Measurements from ENCODE around the gene MARVELD2.
"Not testable (repeated sequence)": the region's sequence is repeated elsewhere in the genome, so short reads cannot be mapped to it uniquely, and the experiment has no call there.

Gene MARVELD2

GRCh38 chr5:69451941-69452647 is 37.2 kb downstream of the MARVELD2 start:
- H2AK5ac ChIP-seq (ENCODE audit: low read length): no peak overlapping the region
- no peak overlapping the region for H3K18ac ChIP-seq (ENCODE audit: low read length)
- H3K79me1 ChIP-seq (ENCODE audit: low read length): no peaks in the 10 kb centered on the region
- no CpG with 5 or more reads among the region's 4 CpGs for WGBS (ENCODE audit: extremely low coverage, insufficient coverage, low lambda C conversion rate)
- H2BK120ac ChIP-seq (ENCODE audit: low read depth, low read length): no peak overlapping the region
- no peaks in the 10 kb centered on the region for H3K4me1 ChIP-seq (ENCODE audit: control insufficient read depth, low read depth, low read length)
- H3K9ac ChIP-seq (ENCODE audit: low read length): no peak overlapping the region
- H4K8ac ChIP-seq (ENCODE audit: low read depth, low read length): no peak overlapping the region
- no peak for DNase-seq
- no peak overlapping the region for H3K27ac ChIP-seq (ENCODE audit: low read depth, low read length)
- H3K4me2 ChIP-seq (ENCODE audit: low read length): no peak overlapping the region
- H3K27me3 ChIP-seq (ENCODE audit: insufficient read depth, low read length, poor library complexity): no peaks in the 10 kb centered on the region
- H3K4me3 ChIP-seq (ENCODE audit: low read length): no peak overlapping the region
- no peak overlapping the region for H4K5ac ChIP-seq (ENCODE audit: low read length)
- H2BK15ac ChIP-seq (replicated peaks; ENCODE audit: low read depth): no peak overlapping the region
- no peak overlapping the region for H3K56ac ChIP-seq (ENCODE audit: low read length)
- H3K36me3 ChIP-seq (ENCODE audit: control insufficient read depth, insufficient read depth, low read length): no peaks in the 10 kb centered on the region
- H3K23ac ChIP-seq (ENCODE audit: low read length): no peak overlapping the region
- H3K4ac ChIP-seq (ENCODE audit: low read depth, low read length): no peak overlapping the region
- no peaks in the 10 kb centered on the region for H3K79me2 ChIP-seq (ENCODE audit: control insufficient read depth, insufficient read depth, low read length)
- H2BK5ac ChIP-seq (ENCODE audit: low read length): no peak overlapping the region

- not testable (repeated sequence) for H4K5ac ChIP-seq (ENCODE audit: low read length); H2BK15ac ChIP-seq (replicated peaks; ENCODE audit: low read depth); H3K9ac ChIP-seq (ENCODE audit: low read length); H3K36me3 ChIP-seq (ENCODE audit: control insufficient read depth, insufficient read depth, low read length); H3K79me1 ChIP-seq (ENCODE audit: low read length); H3K4ac ChIP-seq (ENCODE audit: low read depth, low read length); H3K27ac ChIP-seq (ENCODE audit: low read depth, low read length); H2BK5ac ChIP-seq (ENCODE audit: low read length); H3K4me3 ChIP-seq (ENCODE audit: low read length); DNase-seq; H3K56ac ChIP-seq (ENCODE audit: low read length); H3K27me3 ChIP-seq (ENCODE audit: insufficient read depth, low read length, poor library complexity); H3K4me2 ChIP-seq (ENCODE audit: low read length); H2AK5ac ChIP-seq (ENCODE audit: low read length); H4K8ac ChIP-seq (ENCODE audit: low read depth, low read length); H3K18ac ChIP-seq (ENCODE audit: low read length); H3K4me1 ChIP-seq (ENCODE audit: control insufficient read depth, low read depth, low read length); H2BK120ac ChIP-seq (ENCODE audit: low read depth, low read length); H3K23ac ChIP-seq (ENCODE audit: low read length); H3K79me2 ChIP-seq (ENCODE audit: control insufficient read depth, insufficient read depth, low read length)
- no CpG with 5 or more reads among the region's 3 CpGs for WGBS (ENCODE audit: extremely low coverage, insufficient coverage, low lambda C conversion rate)
Observed at GRCh38 chr5:69453487-69453886, 38.6 kb downstream of the MARVELD2 start.

- Histone ChIP-seq H3K4me1 (ENCODE audit: control insufficient read depth, low read depth, low read length) (no peaks in the 10 kb centered on the region), H3K79me1 (ENCODE audit: low read length) (no peaks in the 10 kb centered on the region), H3K4me3 (ENCODE audit: low read length) (no peak overlapping the region), H3K27ac (ENCODE audit: low read depth, low read length) (no peak overlapping the region), H3K4ac (ENCODE audit: low read depth, low read length) (no peak overlapping the region), H3K27me3 (ENCODE audit: insufficient read depth, low read length, poor library complexity) (no peaks in the 10 kb centered on the region), H3K23ac (ENCODE audit: low read length) (no peak overlapping the region), H2BK15ac (replicated peaks; ENCODE audit: low read depth) (no peak overlapping the region), H3K79me2 (ENCODE audit: control insufficient read depth, insufficient read depth, low read length) (no peaks in the 10 kb centered on the region), H4K5ac (ENCODE audit: low read length) (no peak overlapping the region), H2BK120ac (ENCODE audit: low read depth, low read length) (no peak overlapping the region), H3K18ac (ENCODE audit: low read length) (no peak overlapping the region), H3K36me3 (ENCODE audit: control insufficient read depth, insufficient read depth, low read length) (no peaks in the 10 kb centered on the region), H4K8ac (ENCODE audit: low read depth, low read length) (no peak overlapping the region), H3K4me2 (ENCODE audit: low read length) (no peak overlapping the region), H2BK5ac (ENCODE audit: low read length) (no peak overlapping the region), H2AK5ac (ENCODE audit: low read length) (no peak overlapping the region), H3K9ac (ENCODE audit: low read length) (no peak overlapping the region), H3K56ac (ENCODE audit: low read length) (no peak overlapping the region)
- no CpG with 5 or more reads among the region's 8 CpGs for WGBS (ENCODE audit: extremely low coverage, insufficient coverage, low lambda C conversion rate)
- DNase-seq: no peak
Observed at GRCh38 chr5:69454460-69455249, 39.7 kb downstream of the MARVELD2 start.

- not testable (repeated sequence) for H3K79me1 ChIP-seq (ENCODE audit: low read length); H3K56ac ChIP-seq (ENCODE audit: low read length); H2BK15ac ChIP-seq (replicated peaks; ENCODE audit: low read depth); H3K18ac ChIP-seq (ENCODE audit: low read length); H4K5ac ChIP-seq (ENCODE audit: low read length); H3K27ac ChIP-seq (ENCODE audit: low read depth, low read length); H3K79me2 ChIP-seq (ENCODE audit: control insufficient read depth, insufficient read depth, low read length); H3K36me3 ChIP-seq (ENCODE audit: control insufficient read depth, insufficient read depth, low read length); H4K8ac ChIP-seq (ENCODE audit: low read depth, low read length); H3K4me2 ChIP-seq (ENCODE audit: low read length); H3K23ac ChIP-seq (ENCODE audit: low read length); H2BK120ac ChIP-seq (ENCODE audit: low read depth, low read length); H3K4me3 ChIP-seq (ENCODE audit: low read length); DNase-seq; H3K9ac ChIP-seq (ENCODE audit: low read length); H3K4me1 ChIP-seq (ENCODE audit: control insufficient read depth, low read depth, low read length); H3K27me3 ChIP-seq (ENCODE audit: insufficient read depth, low read length, poor library complexity); H2BK5ac ChIP-seq (ENCODE audit: low read length); H2AK5ac ChIP-seq (ENCODE audit: low read length); H3K4ac ChIP-seq (ENCODE audit: low read depth, low read length)
- no CpG with 5 or more reads among the region's 7 CpGs for WGBS (ENCODE audit: extremely low coverage, insufficient coverage, low lambda C conversion rate)
Observed at GRCh38 chr5:69455428-69455988, 40.6 kb downstream of the MARVELD2 start.

- no peaks in the 10 kb centered on the region for H3K79me1 ChIP-seq (ENCODE audit: low read length)
- no peak for DNase-seq
- no peak overlapping the region for H2BK120ac ChIP-seq (ENCODE audit: low read depth, low read length)
- H3K4me1 ChIP-seq (ENCODE audit: control insufficient read depth, low read depth, low read length): no peaks in the 10 kb centered on the region
- H3K23ac ChIP-seq (ENCODE audit: low read length): no peak overlapping the region
- no peak overlapping the region for H3K4me2 ChIP-seq (ENCODE audit: low read length)
- H3K36me3 ChIP-seq (ENCODE audit: control insufficient read depth, insufficient read depth, low read length): no peaks in the 10 kb centered on the region
- no peaks in the 10 kb centered on the region for H3K79me2 ChIP-seq (ENCODE audit: control insufficient read depth, insufficient read depth, low read length)
- H3K56ac ChIP-seq (ENCODE audit: low read length): no peak overlapping the region
- H3K9ac ChIP-seq (ENCODE audit: low read length): no peak overlapping the region
- H4K8ac ChIP-seq (ENCODE audit: low read depth, low read length): no peak overlapping the region
- H3K4me3 ChIP-seq (ENCODE audit: low read length): no peak overlapping the region
- no peak overlapping the region for H2BK5ac ChIP-seq (ENCODE audit: low read length)
- no peak overlapping the region for H2BK15ac ChIP-seq (replicated peaks; ENCODE audit: low read depth)
- H3K27ac ChIP-seq (ENCODE audit: low read depth, low read length): no peak overlapping the region
- H2AK5ac ChIP-seq (ENCODE audit: low read length): no peak overlapping the region
- no peak overlapping the region for H4K5ac ChIP-seq (ENCODE audit: low read length)
- WGBS (ENCODE audit: extremely low coverage, insufficient coverage, low lambda C conversion rate): no CpG with 5 or more reads among the region's 1 CpG
- no peaks in the 10 kb centered on the region for H3K27me3 ChIP-seq (ENCODE audit: insufficient read depth, low read length, poor library complexity)
- no peak overlapping the region for H3K18ac ChIP-seq (ENCODE audit: low read length)
- no peak overlapping the region for H3K4ac ChIP-seq (ENCODE audit: low read depth, low read length)
Observed at GRCh38 chr5:69462170-69462569, 47.3 kb downstream of the MARVELD2 start.
